Measurements from ENCODE around the gene HSPA4.

HSPA4 gene

DNA sequence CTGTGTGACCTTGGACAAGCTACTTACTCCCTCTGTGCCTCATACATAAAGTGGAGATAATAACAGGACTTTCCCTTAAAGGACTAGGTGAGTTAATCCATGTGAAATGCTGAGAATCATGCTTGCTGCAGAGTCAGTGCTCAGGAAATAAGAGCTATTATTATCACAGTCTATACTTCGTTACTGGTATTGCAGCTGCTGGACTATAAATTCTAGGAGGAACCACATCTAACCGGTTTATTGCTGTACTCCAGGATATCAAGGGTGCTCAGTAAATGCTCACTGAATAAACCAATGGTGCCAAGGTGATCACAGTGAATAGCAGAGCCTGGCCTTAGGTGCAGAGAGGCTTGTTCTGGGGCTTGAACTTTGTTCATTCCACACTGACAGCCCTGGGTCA is 69.3 kb downstream of the HSPA4 start:
- no peaks in the 10 kb centered on the region for H3K36me3 ChIP-seq
- H3K4me1 ChIP-seq = no peaks in the 10 kb centered on the region
- no peak overlapping the region for H3K4me3 ChIP-seq (ENCODE audit: low read depth, low read length)
- no peak for DNase-seq
- TF ChIP-seq, protein P1, sequence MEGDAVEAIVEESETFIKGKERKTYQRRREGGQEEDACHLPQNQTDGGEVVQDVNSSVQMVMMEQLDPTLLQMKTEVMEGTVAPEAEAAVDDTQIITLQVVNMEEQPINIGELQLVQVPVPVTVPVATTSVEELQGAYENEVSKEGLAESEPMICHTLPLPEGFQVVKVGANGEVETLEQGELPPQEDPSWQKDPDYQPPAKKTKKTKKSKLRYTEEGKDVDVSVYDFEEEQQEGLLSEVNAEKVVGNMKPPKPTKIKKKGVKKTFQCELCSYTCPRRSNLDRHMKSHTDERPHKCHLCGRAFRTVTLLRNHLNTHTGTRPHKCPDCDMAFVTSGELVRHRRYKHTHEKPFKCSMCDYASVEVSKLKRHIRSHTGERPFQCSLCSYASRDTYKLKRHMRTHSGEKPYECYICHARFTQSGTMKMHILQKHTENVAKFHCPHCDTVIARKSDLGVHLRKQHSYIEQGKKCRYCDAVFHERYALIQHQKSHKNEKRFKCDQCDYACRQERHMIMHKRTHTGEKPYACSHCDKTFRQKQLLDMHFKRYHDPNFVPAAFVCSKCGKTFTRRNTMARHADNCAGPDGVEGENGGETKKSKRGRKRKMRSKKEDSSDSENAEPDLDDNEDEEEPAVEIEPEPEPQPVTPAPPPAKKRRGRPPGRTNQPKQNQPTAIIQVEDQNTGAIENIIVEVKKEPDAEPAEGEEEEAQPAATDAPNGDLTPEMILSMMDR (IDR thresholded peaks at IDR 0.05; ENCODE audit: low read depth, low read length) = no peak
- no peaks in the 10 kb centered on the region for H3K27me3 ChIP-seq
- no peaks in the 10 kb centered on the region for H3K9me3 ChIP-seq

DNA sequence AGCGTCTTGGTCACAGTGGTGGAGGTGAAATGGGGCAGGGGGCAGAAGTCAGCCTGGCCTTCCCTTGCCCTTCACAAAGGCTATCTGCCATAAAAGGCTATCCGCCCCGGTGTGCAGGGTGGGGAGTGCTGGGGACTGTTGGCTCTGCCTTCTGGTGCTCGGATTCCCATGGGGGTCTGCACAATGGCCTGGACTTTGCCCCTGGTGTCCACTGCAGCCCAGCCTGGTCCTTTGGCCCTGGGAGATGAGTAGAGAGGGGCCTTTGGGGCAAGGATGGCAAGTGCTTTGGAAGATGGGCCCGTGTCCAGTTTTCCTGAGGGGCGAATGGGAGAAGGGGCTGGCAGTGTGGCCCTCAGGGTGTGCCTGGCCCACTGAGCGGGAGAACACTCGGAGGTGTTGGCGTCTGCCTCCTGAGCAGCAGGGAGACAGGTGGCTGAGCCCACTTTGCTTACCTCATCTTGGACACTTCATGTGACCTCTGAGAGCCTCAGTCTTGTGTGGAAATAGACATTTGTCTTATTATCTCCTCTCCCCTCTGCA is 69.9 kb downstream of the HSPA4 start:
- TF ChIP-seq, protein P1 (IDR thresholded peaks at IDR 0.05; ENCODE audit: low read depth, low read length) = no peak
- Histone ChIP-seq H3K9me3 (no peaks in the 10 kb centered on the region), H3K4me1 (no peaks in the 10 kb centered on the region), H3K27me3 (no peaks in the 10 kb centered on the region), H3K4me3 (ENCODE audit: low read depth, low read length) (no peak overlapping the region), H3K36me3 (no peaks in the 10 kb centered on the region)
- DNase-seq = no peak

DNA sequence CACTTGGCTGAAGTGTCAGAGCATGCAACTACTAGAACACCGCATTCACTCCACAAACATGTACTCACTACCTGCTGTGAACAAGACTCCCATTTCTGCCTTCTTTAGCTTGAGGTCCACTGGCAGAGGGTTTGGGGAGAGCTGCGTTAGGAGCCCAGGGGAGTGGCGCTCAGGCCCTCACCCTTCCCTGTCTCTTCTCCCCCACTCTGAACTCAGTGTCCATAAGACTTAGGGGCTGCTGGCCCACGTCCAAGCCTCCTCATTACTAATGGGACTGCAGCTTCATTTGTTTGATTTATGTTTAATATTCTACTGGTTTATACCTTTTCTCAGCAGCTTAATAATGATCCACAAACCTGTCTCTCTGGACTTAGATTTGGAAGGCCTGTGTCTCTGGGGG is 70.9 kb downstream of the HSPA4 start:
- H3K9me3 ChIP-seq = no peaks in the 10 kb centered on the region
- TF ChIP-seq, protein P1 (IDR thresholded peaks at IDR 0.05; ENCODE audit: low read depth, low read length) = no peak
- H3K36me3 ChIP-seq = no peaks in the 10 kb centered on the region
- DNase-seq = no peak
- H3K4me3 ChIP-seq (ENCODE audit: low read depth, low read length) = no peak overlapping the region
- H3K27me3 ChIP-seq = no peaks in the 10 kb centered on the region
- H3K4me1 ChIP-seq = no peaks in the 10 kb centered on the region

DNA sequence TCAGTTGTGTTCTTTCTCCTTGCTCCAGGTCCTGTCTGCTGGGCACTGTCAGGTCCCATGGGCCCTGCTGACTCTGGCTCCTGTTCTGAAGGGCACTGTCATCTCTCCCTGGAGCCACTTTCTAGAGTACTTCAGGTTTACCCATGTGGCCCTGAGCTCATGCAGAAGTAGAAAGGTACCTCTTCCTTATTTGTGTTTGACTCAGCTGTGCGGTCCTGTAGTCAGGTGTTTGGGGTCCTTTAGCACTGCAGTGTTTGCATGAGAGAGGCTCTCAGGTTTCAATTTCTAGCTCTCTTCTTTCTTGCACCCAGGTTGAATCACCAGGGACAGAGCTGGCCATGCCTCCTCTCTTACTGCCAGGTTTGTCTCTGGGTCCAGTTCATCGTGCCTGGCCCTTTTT is 71.5 kb downstream of the HSPA4 start:
- no peaks in the 10 kb centered on the region for H3K27me3 ChIP-seq
- H3K4me1 ChIP-seq = no peaks in the 10 kb centered on the region; the same call in 1 of the 2 replicates
- H3K4me3 ChIP-seq (ENCODE audit: low read depth, low read length) = no peak overlapping the region
- H3K9me3 ChIP-seq = no peaks in the 10 kb centered on the region
- no peaks in the 10 kb centered on the region for H3K36me3 ChIP-seq
- no peak for DNase-seq
- TF ChIP-seq, protein P1 (IDR thresholded peaks at IDR 0.05; ENCODE audit: low read depth, low read length) = no peak

DNA sequence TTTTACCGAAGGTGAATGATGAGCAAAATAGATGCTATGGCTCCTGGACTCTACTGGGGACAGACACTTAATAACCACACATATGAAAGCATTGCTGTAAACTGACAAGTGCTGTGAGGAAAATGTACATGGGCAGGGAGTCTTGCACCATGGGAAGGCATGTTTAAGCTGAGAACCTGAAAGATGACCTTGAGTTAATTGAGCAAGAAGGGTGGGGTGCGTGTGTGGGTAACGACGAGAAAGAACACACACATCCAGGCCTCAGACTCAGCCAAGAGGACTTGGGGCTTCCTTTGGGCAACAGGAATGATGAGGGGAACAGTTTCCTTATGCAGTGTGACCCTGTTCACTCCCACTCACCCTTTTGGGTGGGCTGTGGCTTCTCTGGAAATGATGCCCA is 73.1 kb downstream of the HSPA4 start:
- Histone ChIP-seq H3K4me3 (ENCODE audit: low read depth, low read length) (no peak overlapping the region), H3K9me3 (no peaks in the 10 kb centered on the region), H3K36me3 (no peaks in the 10 kb centered on the region), H3K4me1 (peaks cover 11% of the 10 kb centered on the region), H3K27me3 (no peaks in the 10 kb centered on the region)
- no peak for DNase-seq
- TF ChIP-seq, protein P1 (IDR thresholded peaks at IDR 0.05; ENCODE audit: low read depth, low read length) = no peak

DNA sequence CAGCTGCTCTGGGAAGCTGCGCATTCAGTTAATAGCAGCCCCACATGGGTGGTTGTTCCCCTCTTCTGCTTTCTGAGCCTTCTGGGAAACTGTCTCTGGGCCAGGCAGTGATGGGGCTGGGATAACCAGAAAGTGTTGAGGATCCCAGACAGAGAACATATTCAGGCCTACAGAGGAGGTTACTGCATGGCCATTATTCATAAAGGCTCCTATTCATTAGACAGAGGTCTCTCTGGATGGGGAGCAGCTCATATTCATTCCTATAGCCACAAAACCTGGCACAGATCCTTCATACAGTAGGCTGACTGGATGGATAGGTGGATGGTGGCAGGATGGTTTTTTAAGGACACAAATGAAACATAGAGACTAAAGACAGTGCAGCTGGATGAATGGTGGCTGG is 76.3 kb downstream of the HSPA4 start:
- Histone ChIP-seq H3K4me3 (ENCODE audit: low read depth, low read length) (no peak overlapping the region), H3K36me3 (no peaks in the 10 kb centered on the region), H3K9me3 (no peaks in the 10 kb centered on the region), H3K4me1 (peaks cover 16% of the 10 kb centered on the region), H3K27me3 (no peaks in the 10 kb centered on the region)
- DNase-seq = no peak
- TF ChIP-seq, protein P1 (IDR thresholded peaks at IDR 0.05; ENCODE audit: low read depth, low read length) = no peak

Measured in BE2C (cell line).